ENCODE data around the gene ELF2.

Gene ELF2

GRCh38 chr4:139145552-139145932 lies 31.5 kb downstream of the ELF2 start (continued):
- TF ChIP-seq ZNF521 (tag by site-specific recombination; IDR thresholded peaks at IDR 0.05), result no peak
- no peak for TF ChIP-seq KLF1 (tag by site-specific recombination; IDR thresholded peaks at IDR 0.05)
- TF ChIP-seq, protein P1, sequence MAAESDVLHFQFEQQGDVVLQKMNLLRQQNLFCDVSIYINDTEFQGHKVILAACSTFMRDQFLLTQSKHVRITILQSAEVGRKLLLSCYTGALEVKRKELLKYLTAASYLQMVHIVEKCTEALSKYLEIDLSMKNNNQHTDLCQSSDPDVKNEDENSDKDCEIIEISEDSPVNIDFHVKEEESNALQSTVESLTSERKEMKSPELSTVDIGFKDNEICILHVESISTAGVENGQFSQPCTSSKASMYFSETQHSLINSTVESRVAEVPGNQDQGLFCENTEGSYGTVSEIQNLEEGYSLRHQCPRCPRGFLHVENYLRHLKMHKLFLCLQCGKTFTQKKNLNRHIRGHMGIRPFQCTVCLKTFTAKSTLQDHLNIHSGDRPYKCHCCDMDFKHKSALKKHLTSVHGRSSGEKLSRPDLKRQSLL (tag by site-specific recombination; IDR thresholded peaks at IDR 0.05), result no peak
- TF ChIP-seq ZNF473 (tag by site-specific recombination; IDR thresholded peaks at IDR 0.05), result no peak

GRCh38 chr4:139144911-139145551 lies 32.0 kb downstream of the ELF2 start:
- ChIA-PET POLR2A (no interaction called here), CTCF (interaction anchor here (0.6 kb wide), 1 partner anchor 240 kb away, joined by 3 read pairs; no protein-coding TSS in a partner anchor)
- Histone ChIP-seq H3K4me3 (ENCODE audit: low read depth, low read length) (no peak overlapping the region), H3K4me1 (ENCODE audit: control insufficient read depth, insufficient read depth, low read length) (peaks cover 8% of the 10 kb centered on the region), H3K27ac (ENCODE audit: extremely low read depth, low read depth, low read length) (no peak overlapping the region), H3K9me3 (ENCODE audit: control insufficient read depth, insufficient read depth, low read depth, low read length) (no peaks in the 10 kb centered on the region), H3K36me3 (ENCODE audit: control insufficient read depth in 2 of 2, insufficient read depth in 1 of 2, low read length in 2 of 2) (no peaks in the 10 kb centered on the region; a peak in 1 of 3 replicates)
- TF ChIP-seq ZNF654 (tag by site-specific recombination; IDR thresholded peaks at IDR 0.05; ENCODE audit: low read depth), result no peak
- TF ChIP-seq ZNF449 (tag by site-specific recombination; IDR thresholded peaks at IDR 0.05), result no peak

GRCh38 chr4:139144161-139144859 lies 32.7 kb downstream of the ELF2 start:
- POLR2A ChIA-PET, result no interaction called here
- Histone ChIP-seq H3K27ac (ENCODE audit: extremely low read depth, low read depth, low read length) (no peak overlapping the region), H3K4me1 (ENCODE audit: control insufficient read depth, insufficient read depth, low read length) (peaks cover 8% of the 10 kb centered on the region), H3K4me3 (ENCODE audit: low read depth, low read length) (no peak overlapping the region), H3K36me3 (ENCODE audit: control insufficient read depth in 2 of 2, insufficient read depth in 1 of 2, low read length in 2 of 2) (no peaks in the 10 kb centered on the region; a peak in 1 of 3 replicates), H3K9me3 (ENCODE audit: control insufficient read depth, insufficient read depth, low read depth, low read length) (no peaks in the 10 kb centered on the region)
- CTCF ChIA-PET, result interaction anchor here (0.6 kb wide), 1 partner anchor 241 kb away, joined by 3 read pairs; no protein-coding TSS in a partner anchor
- TF ChIP-seq KLF9 (tag by site-specific recombination; IDR thresholded peaks at IDR 0.05; ENCODE audit: low read depth) (peak; percentile 35; the same call in 1 of the 2 replicates), ZNF48 (tag by site-specific recombination; IDR thresholded peaks at IDR 0.05) (no peak), ZNF548 (tag by site-specific recombination; IDR thresholded peaks at IDR 0.05) (no peak), ZNF600 (tag by site-specific recombination; IDR thresholded peaks at IDR 0.05) (0 out of 2 replicates have a peak, but pooled peaks have one; percentile 44), ZNF701 (tag by site-specific recombination; IDR thresholded peaks at IDR 0.05) (no peak), SP2 (tag by site-specific recombination; IDR thresholded peaks at IDR 0.05) (no peak), ZNF394 (tag by site-specific recombination; IDR thresholded peaks at IDR 0.05; ENCODE audit: borderline replicate concordance) (no peak), ZNF155 (tag by site-specific recombination; IDR thresholded peaks at IDR 0.05) (no peak), ZNF324 (tag by site-specific recombination; IDR thresholded peaks at IDR 0.05) (no peak), ZNF791 (tag by site-specific recombination; IDR thresholded peaks at IDR 0.05) (no peak), ZNF626 (tag by site-specific recombination; IDR thresholded peaks at IDR 0.05) (no peak)
- TF ChIP-seq, protein P2, sequence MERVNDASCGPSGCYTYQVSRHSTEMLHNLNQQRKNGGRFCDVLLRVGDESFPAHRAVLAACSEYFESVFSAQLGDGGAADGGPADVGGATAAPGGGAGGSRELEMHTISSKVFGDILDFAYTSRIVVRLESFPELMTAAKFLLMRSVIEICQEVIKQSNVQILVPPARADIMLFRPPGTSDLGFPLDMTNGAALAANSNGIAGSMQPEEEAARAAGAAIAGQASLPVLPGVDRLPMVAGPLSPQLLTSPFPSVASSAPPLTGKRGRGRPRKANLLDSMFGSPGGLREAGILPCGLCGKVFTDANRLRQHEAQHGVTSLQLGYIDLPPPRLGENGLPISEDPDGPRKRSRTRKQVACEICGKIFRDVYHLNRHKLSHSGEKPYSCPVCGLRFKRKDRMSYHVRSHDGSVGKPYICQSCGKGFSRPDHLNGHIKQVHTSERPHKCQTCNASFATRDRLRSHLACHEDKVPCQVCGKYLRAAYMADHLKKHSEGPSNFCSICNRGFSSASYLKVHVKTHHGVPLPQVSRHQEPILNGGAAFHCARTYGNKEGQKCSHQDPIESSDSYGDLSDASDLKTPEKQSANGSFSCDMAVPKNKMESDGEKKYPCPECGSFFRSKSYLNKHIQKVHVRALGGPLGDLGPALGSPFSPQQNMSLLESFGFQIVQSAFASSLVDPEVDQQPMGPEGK (tag by site-specific recombination; IDR thresholded peaks at IDR 0.05), result no peak
